LNCaP clone FGC (cell line): ENCODE results near the gene PTPRD.

Experiments
- DNase-seq: peaks from one replicate; pipeline ENCODE4 v3.0.0-alpha.2; 2011; ENCODE audit warnings: low read depth
- H3K4me3 ChIP-seq: 2 replicates; pipeline ENCODE4 v1.5.1; 2011; ENCODE audit warnings: mild to moderate bottlenecking, low read depth, low read length, control low read depth
- CTCF ChIP-seq: IDR thresholded peaks from 2 replicates; pipeline ENCODE4 v1.5.1; 2012; ENCODE audit warnings: mild to moderate bottlenecking; ENCODE audit not compliant: control insufficient read depth, insufficient read depth; ENCODE audit errors: extremely low read depth

Gene PTPRD

GRCh38 chr9:10260501-10260900 lies 352.3 kb downstream of the PTPRD start:
- DNase-seq, result no peak
- H3K4me3 ChIP-seq, result no peak overlapping the region
- TF ChIP-seq CTCF, result no peak

- DNase-seq, result no peak
- no peak for TF ChIP-seq CTCF
- no peak overlapping the region for H3K4me3 ChIP-seq
Observed at GRCh38 chr9:10259668-10260067, 353.1 kb downstream of the PTPRD start.

- TF ChIP-seq CTCF, result no peak
- no peak for DNase-seq
- H3K4me3 ChIP-seq, result no peak overlapping the region
Observed at GRCh38 chr9:10255758-10256157, 357.0 kb downstream of the PTPRD start.

- no peak overlapping the region for H3K4me3 ChIP-seq
- no peak for DNase-seq
- TF ChIP-seq CTCF, result no peak
Observed at GRCh38 chr9:10254338-10254737, 358.5 kb downstream of the PTPRD start.

- H3K4me3 ChIP-seq, result no peak overlapping the region
- no peak for TF ChIP-seq CTCF
- DNase-seq, result no peak
Observed at GRCh38 chr9:10253341-10253740, 359.5 kb downstream of the PTPRD start.

GRCh38 chr9:10252174-10252573 lies 360.6 kb downstream of the PTPRD start:
- no peak overlapping the region for H3K4me3 ChIP-seq
- TF ChIP-seq CTCF, result no peak

GRCh38 chr9:10251490-10251889 lies 361.3 kb downstream of the PTPRD start:
- H3K4me3 ChIP-seq, result no peak overlapping the region
- DNase-seq, result no peak
- TF ChIP-seq CTCF, result no peak

More at GRCh38 chr9:10252174-10252573, 360.6 kb downstream of the PTPRD start:
- no peak for DNase-seq
